Right lobe of liver (tissue), 4 donors: Measurements from ENCODE around the gene GLIS2.

Source experiments
- CTCF ChIP-seq, 4 donors: fragments of 200-600 bp in 3 of 4; fragments of 450-650 bp in 1 of 4; IDR thresholded peaks; one replicate each; pipeline versions ENCODE4 v1.5.1 to v1.8.0; 2016 to 2022; ENCODE audit warnings: antibody characterized with exemption in 4 of 4, mild to moderate bottlenecking in 2 of 4
- POLR2A ChIP-seq: fragments of 450-650 bp; IDR thresholded peaks from one replicate; pipeline ENCODE4 v1.6.1; 2017; ENCODE audit warnings: antibody characterized with exemption, mild to moderate bottlenecking
- donor health status: DM: no; HTN: no; CAD: no.
- donor health status: DM: no; HTN: no; CAD: no.
- donor health status: DM: no; HTN: yes; CAD: no.

- no peak for TF ChIP-seq CTCF (IDR thresholded peaks at IDR 0.05)
- no peak for TF ChIP-seq POLR2A
Observed at GRCh38 chr16:4338712-4339299, 22.9 kb downstream of the GLIS2 start.
